ENCODE data around the gene TBL3. TPM values are rescaled to one million over a fixed set of nuclear protein-coding genes. Genes with fewer than 3 reads are reported as not detected.

Gene TBL3
- total and polyA plus RNA-seq, 2 of the 8 experiments (the other 6 are each of a cell fraction or from before 2014, with no cell fraction given): 65.8 to 137 TPM

GRCh38 chr16:1992704-1993317 lies 21.0 kb downstream of the TBL3 start (continued):
- TF ChIP-seq RFX5 (IDR thresholded peaks at IDR 0.05; ENCODE audit: borderline replicate concordance, low read depth, low read length): no peak
- TF ChIP-seq NRF1 (IDR thresholded peaks at IDR 0.05; ENCODE audit: low read depth, low read length): no peak
- no peak for TF ChIP-seq PHF8 (conservative IDR thresholded peaks at IDR 0.05; ENCODE audit: low read depth, low read length)
- TF ChIP-seq YY1 (IDR thresholded peaks at IDR 0.05; ENCODE audit: low read depth, low read length): peak; percentile 85
- TF ChIP-seq E2F6 (IDR thresholded peaks at IDR 0.05): peak; percentile 73; the same call in 1 of the 2 replicates
- no peak for TF ChIP-seq SIRT6 (IDR thresholded peaks at IDR 0.05; ENCODE audit: low read length)
- TF ChIP-seq POLR2AphosphoS5 (IDR thresholded peaks at IDR 0.05; ENCODE audit: low read depth, low read length): no peak
- no peak for TF ChIP-seq CREB1 (IDR thresholded peaks at IDR 0.05)
- no peak for TF ChIP-seq SAP30 (IDR thresholded peaks at IDR 0.05; ENCODE audit: insufficient read depth, insufficient replicate concordance, low read length)
- no peak for TF ChIP-seq ASH2L (IDR thresholded peaks at IDR 0.05; ENCODE audit: low read length)
- TF ChIP-seq RXRA (IDR thresholded peaks at IDR 0.05; ENCODE audit: insufficient read depth, low read depth, low read length): no peak
- TF ChIP-seq SUZ12 (IDR thresholded peaks at IDR 0.05; ENCODE audit: low read length): no peak
- no peak for TF ChIP-seq MAFK (IDR thresholded peaks at IDR 0.05; ENCODE audit: low read depth, low read length)
- no peak for TF ChIP-seq USF2 (IDR thresholded peaks at IDR 0.05; ENCODE audit: low read length)
- no peak for TF ChIP-seq SP2 (IDR thresholded peaks at IDR 0.05; ENCODE audit: low read length)
- no peak for TF ChIP-seq BACH1 (IDR thresholded peaks at IDR 0.05; ENCODE audit: low read length)
- no peak for TF ChIP-seq NANOG (IDR thresholded peaks at IDR 0.05; ENCODE audit: insufficient read depth, low read depth, low read length, poor library complexity, severe bottlenecking)
- TF ChIP-seq TAF7 (optimal IDR thresholded peaks at IDR 0.05; ENCODE audit: borderline replicate concordance, low read depth, low read length): no peak
- TF ChIP-seq RAD21 (IDR thresholded peaks at IDR 0.05 in 1 of 2, conservative IDR thresholded peaks at IDR 0.05 in 1 of 2; ENCODE audit: low read depth in 2 of 2, low read length in 2 of 2): no peak
- TF ChIP-seq CBX8 (IDR thresholded peaks at IDR 0.05; ENCODE audit: borderline replicate concordance, low read depth, low read length): no peak
- TF ChIP-seq BRCA1 (IDR thresholded peaks at IDR 0.05; ENCODE audit: low read depth, low read length): no peak
- TF ChIP-seq HDAC2 (IDR thresholded peaks at IDR 0.05; ENCODE audit: borderline replicate concordance in 1 of 2, low read depth in 2 of 2, low read length in 2 of 2): 0 out of 4 replicates have a peak, but pooled peaks of 1 of the 2 experiments have one; percentile 1
- no peak; the same call in 1 of the 2 replicates for TF ChIP-seq TBP (IDR thresholded peaks at IDR 0.05; ENCODE audit: low read depth, low read length)
- TF ChIP-seq SRF (IDR thresholded peaks at IDR 0.05; ENCODE audit: low read depth, low read length): no peak

Data from H1 (cell line).